Measurements from ENCODE around the gene SEC14L6.

Gene SEC14L6

GRCh38 chr22:30474683-30475424, 71.7 kb downstream of the SEC14L6 start:
- TF ChIP-seq RARB (CRISPR knock-in tag; IDR thresholded peaks at IDR 0.05) (no peak), ZNF70 (CRISPR knock-in tag; IDR thresholded peaks at IDR 0.05) (no peak), ZC3H10 (CRISPR knock-in tag; IDR thresholded peaks at IDR 0.05) (no peak), PPARA (CRISPR knock-in tag; IDR thresholded peaks at IDR 0.05; ENCODE audit: borderline replicate concordance) (no peak), ZNF8 (CRISPR knock-in tag; IDR thresholded peaks at IDR 0.05) (no peak), PATZ1 (CRISPR knock-in tag; IDR thresholded peaks at IDR 0.05; ENCODE audit: borderline replicate concordance) (no peak), ZFP3 (CRISPR knock-in tag; IDR thresholded peaks at IDR 0.05) (no peak), BACH2 (CRISPR knock-in tag; IDR thresholded peaks at IDR 0.05; ENCODE audit: borderline replicate concordance) (no peak), ZNF565 (CRISPR knock-in tag; conservative IDR thresholded peaks at IDR 0.05; ENCODE audit: low read depth) (no peak), ARNTL (CRISPR knock-in tag; IDR thresholded peaks at IDR 0.05; ENCODE audit: borderline replicate concordance, low read depth) (no peak), POU6F1 (CRISPR knock-in tag; IDR thresholded peaks at IDR 0.05; ENCODE audit: borderline replicate concordance, low read depth) (no peak), ISL1 (CRISPR knock-in tag; IDR thresholded peaks at IDR 0.05) (no peak), OSR1 (CRISPR knock-in tag; IDR thresholded peaks at IDR 0.05) (no peak), GLIS3 (CRISPR knock-in tag; IDR thresholded peaks at IDR 0.05) (no peak), ESRRG (CRISPR knock-in tag; IDR thresholded peaks at IDR 0.05) (no peak), TOX (CRISPR knock-in tag; IDR thresholded peaks at IDR 0.05; ENCODE audit: borderline replicate concordance) (no peak)
- TF ChIP-seq, protein P1, sequence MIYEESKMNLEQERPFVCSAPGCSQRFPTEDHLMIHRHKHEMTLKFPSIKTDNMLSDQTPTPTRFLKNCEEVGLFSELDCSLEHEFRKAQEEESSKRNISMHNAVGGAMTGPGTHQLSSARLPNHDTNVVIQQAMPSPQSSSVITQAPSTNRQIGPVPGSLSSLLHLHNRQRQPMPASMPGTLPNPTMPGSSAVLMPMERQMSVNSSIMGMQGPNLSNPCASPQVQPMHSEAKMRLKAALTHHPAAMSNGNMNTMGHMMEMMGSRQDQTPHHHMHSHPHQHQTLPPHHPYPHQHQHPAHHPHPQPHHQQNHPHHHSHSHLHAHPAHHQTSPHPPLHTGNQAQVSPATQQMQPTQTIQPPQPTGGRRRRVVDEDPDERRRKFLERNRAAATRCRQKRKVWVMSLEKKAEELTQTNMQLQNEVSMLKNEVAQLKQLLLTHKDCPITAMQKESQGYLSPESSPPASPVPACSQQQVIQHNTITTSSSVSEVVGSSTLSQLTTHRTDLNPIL (CRISPR knock-in tag; IDR thresholded peaks at IDR 0.05; ENCODE audit: low read depth): no peak
- TF ChIP-seq, protein P2, sequence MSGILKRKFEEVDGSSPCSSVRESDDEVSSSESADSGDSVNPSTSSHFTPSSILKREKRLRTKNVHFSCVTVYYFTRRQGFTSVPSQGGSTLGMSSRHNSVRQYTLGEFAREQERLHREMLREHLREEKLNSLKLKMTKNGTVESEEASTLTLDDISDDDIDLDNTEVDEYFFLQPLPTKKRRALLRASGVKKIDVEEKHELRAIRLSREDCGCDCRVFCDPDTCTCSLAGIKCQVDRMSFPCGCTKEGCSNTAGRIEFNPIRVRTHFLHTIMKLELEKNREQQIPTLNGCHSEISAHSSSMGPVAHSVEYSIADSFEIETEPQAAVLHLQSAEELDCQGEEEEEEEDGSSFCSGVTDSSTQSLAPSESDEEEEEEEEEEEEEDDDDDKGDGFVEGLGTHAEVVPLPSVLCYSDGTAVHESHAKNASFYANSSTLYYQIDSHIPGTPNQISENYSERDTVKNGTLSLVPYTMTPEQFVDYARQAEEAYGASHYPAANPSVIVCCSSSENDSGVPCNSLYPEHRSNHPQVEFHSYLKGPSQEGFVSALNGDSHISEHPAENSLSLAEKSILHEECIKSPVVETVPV (CRISPR knock-in tag; IDR thresholded peaks at IDR 0.05): no peak
- TF ChIP-seq, protein P3, sequence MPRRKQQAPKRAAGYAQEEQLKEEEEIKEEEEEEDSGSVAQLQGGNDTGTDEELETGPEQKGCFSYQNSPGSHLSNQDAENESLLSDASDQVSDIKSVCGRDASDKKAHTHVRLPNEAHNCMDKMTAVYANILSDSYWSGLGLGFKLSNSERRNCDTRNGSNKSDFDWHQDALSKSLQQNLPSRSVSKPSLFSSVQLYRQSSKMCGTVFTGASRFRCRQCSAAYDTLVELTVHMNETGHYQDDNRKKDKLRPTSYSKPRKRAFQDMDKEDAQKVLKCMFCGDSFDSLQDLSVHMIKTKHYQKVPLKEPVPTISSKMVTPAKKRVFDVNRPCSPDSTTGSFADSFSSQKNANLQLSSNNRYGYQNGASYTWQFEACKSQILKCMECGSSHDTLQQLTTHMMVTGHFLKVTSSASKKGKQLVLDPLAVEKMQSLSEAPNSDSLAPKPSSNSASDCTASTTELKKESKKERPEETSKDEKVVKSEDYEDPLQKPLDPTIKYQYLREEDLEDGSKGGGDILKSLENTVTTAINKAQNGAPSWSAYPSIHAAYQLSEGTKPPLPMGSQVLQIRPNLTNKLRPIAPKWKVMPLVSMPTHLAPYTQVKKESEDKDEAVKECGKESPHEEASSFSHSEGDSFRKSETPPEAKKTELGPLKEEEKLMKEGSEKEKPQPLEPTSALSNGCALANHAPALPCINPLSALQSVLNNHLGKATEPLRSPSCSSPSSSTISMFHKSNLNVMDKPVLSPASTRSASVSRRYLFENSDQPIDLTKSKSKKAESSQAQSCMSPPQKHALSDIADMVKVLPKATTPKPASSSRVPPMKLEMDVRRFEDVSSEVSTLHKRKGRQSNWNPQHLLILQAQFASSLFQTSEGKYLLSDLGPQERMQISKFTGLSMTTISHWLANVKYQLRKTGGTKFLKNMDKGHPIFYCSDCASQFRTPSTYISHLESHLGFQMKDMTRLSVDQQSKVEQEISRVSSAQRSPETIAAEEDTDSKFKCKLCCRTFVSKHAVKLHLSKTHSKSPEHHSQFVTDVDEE (CRISPR knock-in tag; IDR thresholded peaks at IDR 0.05): no peak
- no peak for ATAC-seq

DNA sequence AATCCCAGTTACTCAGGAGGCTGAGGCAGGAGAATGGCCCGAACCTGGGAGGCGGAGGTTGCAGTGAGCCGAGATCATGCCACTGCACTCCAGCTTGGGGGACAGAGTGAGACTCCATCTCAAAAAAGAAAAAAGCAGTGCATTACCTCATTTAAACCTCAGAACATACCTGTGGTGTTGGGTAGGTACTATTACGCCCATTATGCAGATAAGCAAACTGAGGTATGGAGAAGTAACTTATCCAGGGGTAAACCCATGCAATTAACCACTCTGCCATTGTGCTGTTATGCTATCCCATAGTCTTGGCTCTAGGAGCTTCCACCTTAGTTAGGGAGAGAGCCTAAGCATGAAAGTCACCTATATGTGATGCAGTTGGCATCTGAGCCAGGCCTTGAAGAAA, 72.4 kb downstream of the SEC14L6 start:
- ATAC-seq: no peak
- no peak for TF ChIP-seq OSR1 (CRISPR knock-in tag; IDR thresholded peaks at IDR 0.05)
- TF ChIP-seq ARNTL (CRISPR knock-in tag; IDR thresholded peaks at IDR 0.05; ENCODE audit: borderline replicate concordance, low read depth): no peak
- TF ChIP-seq, protein P3 (CRISPR knock-in tag; IDR thresholded peaks at IDR 0.05): no peak
- no peak for TF ChIP-seq TOX (CRISPR knock-in tag; IDR thresholded peaks at IDR 0.05; ENCODE audit: borderline replicate concordance)
- TF ChIP-seq RARB (CRISPR knock-in tag; IDR thresholded peaks at IDR 0.05): no peak
- no peak for TF ChIP-seq PPARA (CRISPR knock-in tag; IDR thresholded peaks at IDR 0.05; ENCODE audit: borderline replicate concordance)
- no peak for TF ChIP-seq ESRRG (CRISPR knock-in tag; IDR thresholded peaks at IDR 0.05)
- TF ChIP-seq ZC3H10 (CRISPR knock-in tag; IDR thresholded peaks at IDR 0.05): no peak
- no peak for TF ChIP-seq PATZ1 (CRISPR knock-in tag; IDR thresholded peaks at IDR 0.05; ENCODE audit: borderline replicate concordance)
- TF ChIP-seq ISL1 (CRISPR knock-in tag; IDR thresholded peaks at IDR 0.05): no peak
- TF ChIP-seq, protein P1 (CRISPR knock-in tag; IDR thresholded peaks at IDR 0.05; ENCODE audit: low read depth): no peak
- TF ChIP-seq POU6F1 (CRISPR knock-in tag; IDR thresholded peaks at IDR 0.05; ENCODE audit: borderline replicate concordance, low read depth): no peak
- TF ChIP-seq ZNF70 (CRISPR knock-in tag; IDR thresholded peaks at IDR 0.05): no peak
